NCI-H146 (cell line): ENCODE data around the gene FAM161B.
"Not testable (repeated sequence)": the region's sequence is repeated elsewhere in the genome, so short reads cannot be mapped to it uniquely, and the experiment has no call there.

Experiments
- DNase-seq: peaks from one replicate; lab custom pipeline; 2025; lab: John Stamatoyannopoulos, UW

The FAM161B gene

GRCh38 chr14:73944432-73945158, 5.3 kb downstream of the FAM161B start:
- no peak for DNase-seq

DNA sequence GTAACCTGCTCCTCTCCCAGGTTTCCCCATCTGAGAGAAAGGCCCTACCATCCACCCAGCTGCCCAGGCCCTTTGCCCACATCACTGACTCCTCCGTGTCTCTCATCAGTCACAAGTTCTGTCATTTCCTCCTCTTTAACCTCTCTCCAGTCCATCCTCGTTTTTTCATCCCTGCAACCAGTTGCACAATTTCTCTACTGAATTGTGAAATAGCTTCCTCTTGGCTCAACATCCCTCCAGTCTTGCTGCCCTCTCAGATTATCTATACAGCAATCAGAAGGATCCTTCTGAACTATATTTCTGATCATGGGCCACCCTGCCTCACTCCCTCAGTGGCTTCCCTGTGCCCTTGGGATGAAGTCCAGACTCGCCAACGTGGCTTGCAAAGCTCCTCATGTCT, 6.8 kb downstream of the FAM161B start:
- no peak for DNase-seq

- DNase-seq, result no peak
Observed at GRCh38 chr14:73942180-73942579, 7.7 kb downstream of the FAM161B start.

DNA sequence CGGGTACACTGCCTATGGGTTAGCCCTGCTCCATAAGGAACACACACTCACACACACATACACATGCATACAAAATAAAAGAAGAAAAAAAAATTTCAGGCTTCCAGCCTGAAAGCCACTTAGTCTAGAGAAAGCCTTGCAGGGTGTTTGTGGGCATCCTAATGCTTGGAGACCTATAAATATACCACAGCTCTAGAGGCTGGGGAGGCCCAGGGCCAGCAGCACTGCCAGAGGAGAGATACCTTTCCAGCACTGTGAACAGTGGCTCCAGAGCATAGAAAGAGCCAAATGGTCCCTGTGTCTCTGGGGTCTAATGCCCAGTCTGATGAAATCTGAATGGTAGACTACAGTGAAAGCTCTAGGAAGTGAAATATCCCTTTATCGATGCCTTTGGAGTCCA, 12.9 kb downstream of the FAM161B start:
- DNase-seq, result no peak

- DNase-seq, result no peak
Observed at GRCh38 chr14:73936548-73936947, 13.3 kb downstream of the FAM161B start.

GRCh38 chr14:73935666-73936065, 14.2 kb downstream of the FAM161B start:
- DNase-seq, result no peak

GRCh38 chr14:73924337-73924736, 25.6 kb downstream of the FAM161B start:
- DNase-seq, result no peak

DNA sequence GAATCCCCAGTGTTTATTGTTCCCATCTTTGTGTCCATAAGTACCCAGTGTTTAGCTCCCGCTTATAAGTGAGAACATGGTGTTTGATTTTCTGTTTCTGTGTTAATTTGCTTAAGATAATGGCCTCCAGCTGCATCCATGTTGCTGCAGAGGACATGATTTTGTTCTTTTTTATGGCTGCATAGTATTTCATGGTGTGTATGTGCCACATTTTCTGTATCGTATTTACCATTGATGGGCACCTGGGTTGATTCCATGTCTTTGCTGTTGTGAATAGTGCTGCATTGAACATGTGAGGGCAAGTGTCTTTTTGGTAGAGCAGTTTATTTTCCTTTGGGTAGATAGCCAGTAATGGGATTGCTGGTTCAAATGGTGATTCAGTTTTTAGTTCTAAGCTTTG, 30.4 kb downstream of the FAM161B start:
- DNase-seq, result not testable (repeated sequence)

DNA sequence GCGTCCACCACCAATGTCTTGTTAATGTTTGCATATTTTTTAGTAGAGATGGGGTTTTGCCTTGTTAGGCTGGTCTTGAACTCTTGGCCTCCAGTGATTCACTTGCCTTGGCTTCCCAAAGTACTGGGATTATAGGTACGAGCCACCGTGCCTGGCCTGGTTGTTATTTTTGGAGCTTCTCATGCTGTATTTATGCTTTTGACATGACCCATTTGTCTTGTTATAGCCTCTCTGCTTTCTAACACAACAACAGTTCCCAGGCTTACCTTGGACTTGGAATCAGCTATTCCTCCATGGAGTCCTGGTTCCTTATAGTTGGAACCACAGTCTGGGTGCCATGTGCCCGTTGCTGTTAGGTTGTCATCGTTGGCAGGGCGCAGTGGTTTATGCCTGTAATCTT, 33.6 kb downstream of the FAM161B start:
- DNase-seq, result no peak

- no peak for DNase-seq
Observed at GRCh38 chr14:73913256-73913655, 36.6 kb downstream of the FAM161B start.

DNA sequence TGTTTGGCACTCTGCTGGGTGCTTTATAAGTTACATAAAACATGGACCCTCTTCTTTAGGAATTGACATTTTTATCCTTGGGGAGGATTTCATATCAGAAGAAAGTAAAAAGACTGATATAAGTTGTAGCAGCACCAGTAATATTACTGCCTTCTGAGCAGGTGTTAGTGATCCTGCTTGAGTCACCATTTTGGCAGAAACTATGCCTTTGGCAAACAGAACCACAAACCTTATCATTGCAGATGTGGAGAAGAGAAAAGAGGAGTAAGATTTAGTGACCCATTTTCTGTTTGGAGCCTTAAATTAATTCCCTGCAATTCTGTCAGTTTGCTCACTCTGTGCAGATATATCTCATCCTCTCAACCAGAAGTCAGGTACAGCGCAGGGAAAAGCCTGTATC, 40.2 kb downstream of the FAM161B start:
- no peak for DNase-seq

DNA sequence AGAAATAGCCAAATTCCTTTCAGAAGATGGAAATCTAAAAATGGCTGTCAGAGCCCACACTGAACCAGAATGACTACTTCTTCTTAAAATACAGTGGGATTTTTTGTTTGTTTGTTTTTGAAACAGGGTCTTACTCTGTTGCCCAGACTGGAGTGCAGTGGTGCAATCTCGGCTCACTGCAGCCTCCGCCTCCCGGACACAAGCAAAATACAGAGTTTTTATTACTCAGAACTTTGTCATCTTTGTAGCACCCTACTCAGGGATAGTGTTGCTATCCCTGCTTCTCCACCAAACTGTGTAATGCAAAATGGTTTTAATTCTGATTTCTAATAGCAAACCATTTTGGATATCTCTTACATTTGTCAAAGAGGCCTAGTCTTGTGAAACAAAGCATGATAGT, 46.9 kb downstream of the FAM161B start:
- DNase-seq, result no peak

DNA sequence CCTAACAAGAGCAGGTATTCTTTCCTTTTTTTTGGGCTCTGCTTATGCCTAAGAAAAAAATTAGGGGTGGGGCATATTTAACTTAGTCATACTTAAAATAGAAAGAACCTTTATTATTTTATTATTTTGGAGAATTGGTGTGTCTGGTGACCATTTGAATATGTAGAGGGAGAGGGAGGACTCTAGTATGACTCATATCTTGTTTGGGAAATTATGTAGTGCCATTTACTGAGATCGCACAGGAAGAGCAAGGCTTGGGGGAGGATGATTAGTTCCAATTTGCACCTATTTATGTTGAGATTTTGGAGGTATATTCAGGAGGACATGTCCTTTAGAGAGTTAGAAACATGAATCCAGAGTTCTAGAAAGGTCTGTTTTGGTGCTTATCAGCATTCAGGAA, 53.4 kb downstream of the FAM161B start:
- no peak for DNase-seq

DNA sequence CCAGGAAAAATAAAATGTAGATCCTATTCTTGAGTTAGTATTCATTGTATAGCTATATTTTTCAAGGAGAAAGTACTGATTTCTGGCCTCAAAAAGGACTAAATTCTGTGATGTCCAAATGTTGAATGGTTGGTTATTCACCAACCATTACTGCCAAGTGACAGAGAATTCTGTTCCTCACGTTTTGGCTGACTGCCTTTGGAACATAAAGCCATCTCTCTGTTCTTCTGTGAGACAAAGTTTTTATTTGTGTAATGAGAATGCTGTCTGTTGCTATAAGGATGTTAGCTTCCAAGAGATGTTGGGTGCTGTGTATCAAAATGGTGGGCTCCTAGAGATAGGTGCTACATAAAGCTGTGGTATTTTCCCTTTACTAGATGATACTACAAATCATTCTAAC, 54.0 kb downstream of the FAM161B start:
- no peak for DNase-seq

DNA sequence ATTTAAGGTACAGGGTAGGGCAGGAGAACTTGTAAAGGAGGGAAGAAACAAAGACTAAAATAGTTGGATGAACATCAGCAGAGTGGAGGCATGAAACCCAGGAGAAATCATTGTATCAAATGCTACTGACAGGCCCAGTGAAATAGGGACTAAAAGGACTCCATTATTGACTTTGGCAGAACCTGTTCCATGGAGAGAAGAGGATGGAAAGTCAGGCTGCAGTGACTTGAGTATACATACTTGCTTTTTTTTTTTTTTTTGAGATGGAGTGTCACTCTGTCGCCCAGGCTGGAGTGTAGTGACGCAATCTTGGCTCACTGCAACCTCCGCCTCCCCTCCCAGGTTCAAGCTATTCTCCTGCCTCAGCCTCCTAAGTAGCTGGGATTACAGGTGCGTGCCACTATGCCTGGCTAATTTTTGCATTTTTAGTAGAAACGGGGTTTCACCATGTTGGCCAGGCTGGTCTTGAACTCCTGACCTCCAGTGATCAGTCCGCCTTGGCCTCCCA, 55.7 kb downstream of the FAM161B start:
- DNase-seq, result not testable (repeated sequence)

DNA sequence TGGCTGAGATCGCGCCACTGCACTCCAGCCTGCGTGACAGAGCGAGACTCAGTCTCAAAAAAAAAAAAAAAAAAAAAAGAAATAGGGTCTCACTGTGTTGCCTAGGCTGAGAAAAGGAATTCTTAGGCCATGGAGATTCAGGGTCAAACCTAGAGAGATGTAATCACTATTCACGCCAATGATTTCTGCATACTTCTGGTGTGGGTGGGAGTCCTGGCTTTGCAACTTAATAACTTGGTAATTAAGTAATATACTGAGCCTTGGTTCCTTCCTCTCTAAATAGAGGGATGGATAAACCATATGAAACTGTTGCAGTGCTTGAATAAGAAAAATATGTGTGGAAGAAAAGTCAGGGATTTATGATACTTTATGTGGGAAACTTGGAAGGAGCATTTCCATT, 60.5 kb downstream of the FAM161B start:
- DNase-seq, result no peak

- DNase-seq, result no peak
Observed at GRCh38 chr14:73888971-73889370, 60.9 kb downstream of the FAM161B start.

DNA sequence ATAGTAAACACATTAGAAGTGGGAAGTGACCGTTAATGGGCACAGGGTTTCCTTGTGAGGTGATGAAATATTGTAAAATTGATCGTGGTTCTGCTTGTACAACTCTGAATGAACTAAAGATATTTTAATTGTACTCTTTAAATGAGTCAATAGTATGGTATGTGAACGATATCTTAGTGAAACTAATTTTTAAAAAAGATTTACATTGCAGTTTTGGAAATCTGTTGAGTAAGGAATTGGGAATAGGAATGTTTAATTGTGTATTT, 61.5 kb downstream of the FAM161B start:
- DNase-seq, result no peak

DNA sequence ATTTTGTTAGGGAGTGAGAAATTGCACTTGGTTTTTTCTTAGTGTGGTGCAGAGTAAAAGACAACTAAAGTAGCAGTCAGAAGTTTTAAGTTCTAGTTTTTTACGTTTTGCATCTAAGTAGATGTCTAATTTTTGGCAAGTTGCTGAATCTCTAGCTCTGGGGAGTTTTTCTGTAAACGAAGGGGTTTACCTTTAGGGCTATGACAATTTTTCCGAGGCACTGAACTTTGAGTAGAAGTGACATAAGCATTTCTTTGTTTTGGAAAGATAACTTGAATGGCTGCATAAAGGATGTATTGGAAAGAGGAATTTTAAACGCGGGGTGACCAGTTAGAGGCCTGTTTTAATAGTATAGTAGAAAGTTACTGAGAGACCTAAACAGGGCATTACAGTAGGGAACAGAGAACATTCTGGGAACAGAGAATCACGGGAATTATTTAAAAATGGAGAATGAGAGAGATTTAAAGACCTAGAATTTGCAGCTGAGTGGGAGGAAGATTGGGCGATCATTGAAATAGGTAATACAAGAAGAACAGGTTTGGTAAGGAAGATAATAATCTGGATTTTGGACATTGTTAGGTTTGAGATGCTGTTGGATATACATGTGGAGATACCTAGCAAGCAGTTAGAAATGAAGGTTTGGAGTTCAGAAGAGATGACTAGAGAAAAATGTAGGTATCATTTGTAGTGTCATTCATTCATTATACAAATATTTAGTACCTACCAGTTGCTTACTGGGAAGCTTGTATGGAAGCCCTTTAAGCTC, 62.0 kb downstream of the FAM161B start:
- DNase-seq, result no peak

- DNase-seq, result peak; percentile 8
Observed at GRCh38 chr14:73887318-73887616, 62.6 kb downstream of the FAM161B start.

DNA sequence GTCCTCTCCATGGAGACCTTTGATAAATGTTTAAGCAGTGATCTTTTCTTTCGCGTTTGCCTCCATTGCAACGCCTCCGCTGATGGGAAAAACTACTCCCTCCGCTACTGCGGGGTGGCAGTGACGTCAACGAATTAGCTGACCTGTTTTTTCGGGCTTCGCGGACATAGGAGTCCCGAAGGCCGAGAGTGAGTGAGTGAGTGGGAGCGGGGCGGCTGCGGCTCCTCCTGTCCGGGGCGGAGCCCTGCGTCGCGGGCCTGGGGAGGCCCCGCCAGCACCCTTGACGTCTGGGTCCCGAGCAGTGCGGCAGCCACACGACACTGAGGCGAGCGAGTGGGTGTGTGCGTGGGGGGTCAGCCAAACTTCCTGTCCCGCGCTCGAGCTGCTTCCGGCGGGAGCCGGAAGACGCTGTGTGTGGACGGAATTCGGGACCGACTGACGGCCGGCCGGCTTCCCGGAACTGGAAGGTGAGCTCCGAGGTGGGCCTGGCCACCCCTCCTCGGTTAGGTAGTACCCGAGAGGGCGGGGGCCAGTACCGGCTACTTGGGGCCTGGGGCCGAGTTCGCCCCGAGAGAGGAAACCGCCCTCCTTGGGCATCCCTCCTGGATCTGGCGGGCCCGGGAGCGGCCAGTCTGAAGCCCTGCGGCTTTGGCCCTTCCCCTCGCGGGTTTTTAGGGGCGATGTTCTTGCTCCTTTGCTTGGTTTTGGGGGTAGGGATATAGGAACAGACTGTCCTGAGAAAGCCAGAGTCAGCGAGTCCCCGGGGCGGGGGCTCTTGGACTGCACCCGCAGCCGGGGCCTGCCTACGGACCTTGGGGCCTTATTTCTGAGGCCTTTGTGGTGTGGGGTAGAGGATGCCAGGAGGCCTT, 63.2 kb downstream of the FAM161B start, which contains the start of gene ZNF410:
Gene ZNF410, plus strand, starts transcription at position 411 of the 869 bp plus-strand sequence. CDS start 5,317 bp downstream, outside the sequence.
- peak; percentile 88 for DNase-seq

DNA sequence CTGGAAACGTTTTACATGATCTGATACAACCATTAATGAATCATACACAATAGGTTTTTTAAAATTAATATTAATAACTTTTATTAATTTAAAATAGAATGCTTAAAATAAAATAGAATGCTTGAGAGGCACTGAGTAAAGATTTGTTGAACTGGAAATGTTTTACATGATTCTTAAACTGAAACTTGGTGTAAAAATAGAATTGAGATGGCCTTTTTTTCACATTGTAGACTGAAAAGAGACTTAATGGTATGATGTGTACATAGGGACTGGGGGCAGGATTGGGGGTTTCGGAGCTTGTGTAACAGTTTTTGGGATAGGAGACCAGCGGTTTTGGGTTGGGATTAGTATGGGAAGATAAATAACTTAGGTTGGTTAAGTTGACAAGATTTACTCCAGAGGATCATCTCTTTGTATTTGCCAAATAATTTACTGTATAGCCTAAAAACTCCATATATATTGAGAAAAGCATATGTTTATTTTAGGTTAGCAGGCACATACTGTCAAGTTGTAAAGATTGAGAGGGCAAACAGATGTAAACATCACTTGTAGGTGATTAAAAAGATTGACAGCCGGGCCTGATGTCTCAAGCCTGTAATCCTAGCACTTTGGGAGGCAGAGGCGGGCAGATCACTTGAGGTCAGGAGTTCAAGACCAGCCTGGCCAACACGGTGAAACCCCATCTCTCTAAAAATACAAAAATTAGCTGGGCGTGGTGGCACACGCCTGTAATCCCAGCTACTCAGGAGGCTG, 65.3 kb downstream of the FAM161B start:
- no peak for DNase-seq
